GM21825 (cell line): Measurements from ENCODE around the gene ABCC6.
"Not testable (repeated sequence)": the region's sequence is repeated elsewhere in the genome, so short reads cannot be mapped to it uniquely, and the experiment has no call there.

Experiments
- ATAC-seq: cut with Tn5 transposase; IDR thresholded peaks from one replicate; pipeline ENCODE4 v1.9.1; 2021; ENCODE audit warnings: mild to moderate bottlenecking, moderate library complexity; ENCODE audit not compliant: unreplicated experiment

The ABCC6 gene

DNA sequence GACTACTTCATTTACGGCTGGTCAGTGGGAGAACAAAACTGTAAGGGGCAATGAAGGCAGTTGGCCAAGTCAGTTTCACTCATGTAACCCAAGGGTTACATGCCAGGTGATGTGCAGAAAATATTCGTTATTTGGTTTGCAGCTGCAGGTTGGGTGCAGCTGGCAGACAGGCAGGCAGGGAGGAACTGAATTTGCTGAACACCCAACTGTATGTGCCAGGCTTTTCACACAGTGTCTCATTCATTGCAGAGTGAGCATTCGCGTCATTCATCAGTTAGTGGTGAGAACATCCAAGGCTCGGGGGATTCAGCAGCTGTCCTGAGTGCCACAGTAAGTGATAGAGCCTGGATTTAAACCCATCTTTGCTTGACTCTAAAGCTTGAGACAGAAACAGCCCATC is 59.7 kb downstream of the ABCC6 start:
- ATAC-seq, result no peak

- no peak for ATAC-seq
Measured at GRCh38 chr16:16163109-16163508, 60.2 kb downstream of the ABCC6 start.

DNA sequence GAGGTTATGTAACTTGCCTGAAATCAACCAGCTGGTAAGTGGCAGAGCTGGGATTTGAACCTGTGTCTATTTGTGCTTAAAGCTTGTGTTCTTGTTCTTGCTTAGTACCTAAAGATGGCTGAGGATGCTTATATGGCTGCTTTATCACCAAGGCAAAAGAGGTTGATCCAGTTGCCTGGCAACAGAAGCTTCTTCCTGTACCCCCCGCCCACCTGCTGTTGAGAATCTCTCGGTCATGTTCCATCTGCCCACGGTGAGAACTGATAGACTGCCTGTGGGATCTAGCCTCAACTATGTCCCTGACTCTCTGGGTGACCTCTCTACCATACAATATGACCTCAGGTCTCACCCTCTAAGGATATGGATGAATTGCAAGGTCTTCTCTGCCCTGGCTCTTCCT is 60.7 kb downstream of the ABCC6 start:
- ATAC-seq, result no peak

DNA sequence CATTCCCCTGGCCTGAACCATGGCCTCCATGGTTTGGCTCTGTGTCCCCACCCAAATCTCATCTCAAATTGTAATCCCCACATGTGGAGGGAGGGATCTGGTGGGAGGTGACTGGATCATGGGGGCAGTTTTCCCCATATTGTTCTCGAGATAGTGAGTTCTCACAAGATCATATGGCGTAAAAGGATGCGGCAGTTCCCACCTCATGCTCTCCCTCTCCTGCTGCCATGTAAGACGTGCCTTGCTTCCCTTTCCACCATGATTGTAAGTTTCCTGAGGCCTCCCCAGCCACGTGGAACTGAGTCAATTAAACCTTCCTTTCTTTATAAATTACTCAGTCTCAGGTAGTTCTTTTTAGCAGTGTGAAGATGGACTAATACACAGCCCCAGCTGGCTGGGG is 61.5 kb downstream of the ABCC6 start:
- not testable (repeated sequence) for ATAC-seq

- ATAC-seq, result no peak
Measured at GRCh38 chr16:16161319-16161718, 62.0 kb downstream of the ABCC6 start.

DNA sequence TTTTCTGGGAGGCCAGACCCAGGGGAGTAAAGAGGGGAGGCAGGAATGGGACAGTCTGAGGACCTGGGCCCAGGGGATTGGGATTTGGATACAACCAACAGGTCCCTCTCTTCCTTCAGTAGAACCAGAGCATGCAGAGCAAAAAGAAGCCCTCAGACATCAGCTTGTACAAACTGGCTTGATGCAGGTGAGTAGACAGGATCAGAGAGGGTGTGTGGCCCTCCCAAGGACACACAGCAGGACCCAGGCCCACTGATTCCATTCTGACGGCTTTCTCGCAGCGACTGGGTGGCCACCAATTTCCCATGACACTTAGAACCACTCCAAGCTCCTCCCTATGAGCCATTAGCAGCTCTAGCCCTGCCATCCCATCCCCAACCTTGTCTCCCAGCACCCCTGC is 63.6 kb downstream of the ABCC6 start:
- ATAC-seq, result no peak

- ATAC-seq, result no peak
Measured at GRCh38 chr16:16158741-16159374, 64.4 kb downstream of the ABCC6 start.

DNA sequence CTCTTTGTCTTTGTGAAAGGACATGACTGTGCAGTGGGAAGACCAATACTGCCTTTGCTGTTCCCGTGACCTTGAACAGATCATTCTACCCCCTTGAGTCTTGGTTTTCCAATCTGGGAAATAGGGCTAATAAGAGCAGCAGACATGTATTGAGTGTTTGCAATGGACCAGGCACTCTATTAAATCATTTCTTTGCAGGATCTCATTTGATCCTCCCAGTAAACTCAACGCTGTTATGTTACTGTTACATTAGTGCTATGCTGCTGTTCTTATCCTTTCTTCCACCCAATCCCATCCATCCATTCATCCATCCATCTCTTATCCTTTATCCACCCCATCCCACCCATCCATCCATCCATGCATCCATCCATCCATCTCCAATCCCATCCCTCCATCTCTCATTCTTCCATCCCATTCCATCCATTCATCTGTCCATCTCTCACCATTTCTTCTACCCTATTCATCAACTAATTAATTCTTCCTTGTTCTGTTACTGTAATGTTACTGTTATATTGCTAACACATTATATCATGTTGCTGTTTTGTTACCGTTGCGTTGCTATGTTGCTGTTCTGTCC is 65.1 kb downstream of the ABCC6 start:
- ATAC-seq, result no peak

GRCh38 chr16:16157166-16157565 is 66.1 kb downstream of the ABCC6 start:
- ATAC-seq, result no peak

DNA sequence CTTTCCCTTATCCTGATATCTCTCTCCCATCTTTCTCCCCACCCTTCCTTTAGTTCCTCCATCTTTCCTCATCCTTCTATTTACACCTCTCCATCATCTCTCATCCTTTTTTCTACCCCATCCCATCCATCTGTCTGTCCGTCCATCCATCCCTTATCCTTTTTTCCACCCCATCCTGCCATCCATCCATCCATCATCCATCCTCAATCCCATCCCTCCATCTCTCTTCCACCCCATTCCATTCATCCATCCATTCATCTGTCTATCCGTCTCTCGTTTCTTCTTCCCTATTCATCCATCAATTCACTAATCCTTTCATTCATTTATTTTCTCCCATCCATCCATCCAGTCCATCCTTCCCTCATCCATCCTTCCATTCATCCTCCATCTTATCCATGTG is 68.1 kb downstream of the ABCC6 start:
- ATAC-seq, result no peak

DNA sequence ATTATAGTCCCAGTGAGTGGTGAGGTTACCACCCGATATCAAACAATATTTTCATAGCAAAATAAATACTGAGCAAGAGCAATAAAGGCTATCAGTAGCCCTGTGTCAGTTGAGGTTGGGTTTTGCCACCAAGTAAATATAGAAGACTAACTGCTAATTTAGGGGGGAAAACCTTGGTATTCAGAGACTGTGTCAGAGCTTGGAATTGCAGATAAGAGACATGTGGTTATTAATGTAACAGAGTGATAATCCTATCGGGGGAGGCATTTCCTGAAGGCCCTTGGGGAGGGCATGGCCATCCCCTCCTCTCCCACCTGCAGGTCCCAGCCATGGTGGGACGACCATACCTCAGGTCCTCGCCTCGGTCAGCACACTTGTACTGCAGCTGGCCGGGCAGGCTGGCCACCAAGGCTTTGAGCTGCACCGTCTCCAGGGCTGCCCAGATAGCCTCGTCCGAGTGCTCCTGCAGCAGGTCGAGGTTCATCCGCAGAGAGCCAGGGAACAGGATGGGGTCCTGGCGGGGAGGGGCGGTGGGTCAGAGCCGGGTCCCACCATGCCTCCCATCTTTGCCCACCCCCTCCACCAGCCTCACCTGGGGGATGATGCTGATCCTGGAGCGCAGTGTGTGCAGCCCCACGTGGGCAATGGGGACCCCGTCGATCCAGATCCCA is 68.9 kb downstream of the ABCC6 start:
- no peak for ATAC-seq

- not testable (repeated sequence) for ATAC-seq
Measured at GRCh38 chr16:16153000-16153399, 70.3 kb downstream of the ABCC6 start.

DNA sequence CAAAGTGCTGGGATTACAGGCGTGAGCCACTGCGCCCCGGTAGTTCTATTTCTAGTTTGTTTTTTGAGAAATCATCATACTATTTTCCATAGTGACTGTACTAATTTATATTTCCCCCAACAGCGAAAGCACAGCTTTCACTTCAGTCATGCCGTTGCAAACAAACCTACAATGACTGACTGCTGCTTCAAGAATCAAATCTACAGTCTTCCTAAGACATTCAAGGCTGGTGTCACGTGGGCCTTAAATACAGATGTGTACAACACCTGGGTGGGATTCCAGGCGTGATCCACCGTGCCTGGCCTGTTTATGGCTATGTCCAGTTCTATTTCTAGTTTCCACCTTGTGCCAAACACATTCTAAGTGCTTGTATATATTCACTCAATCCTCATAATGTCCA is 72.0 kb downstream of the ABCC6 start:
- ATAC-seq, result no peak

GRCh38 chr16:16150878-16151152 is 72.5 kb downstream of the ABCC6 start:
- ATAC-seq, result no peak

DNA sequence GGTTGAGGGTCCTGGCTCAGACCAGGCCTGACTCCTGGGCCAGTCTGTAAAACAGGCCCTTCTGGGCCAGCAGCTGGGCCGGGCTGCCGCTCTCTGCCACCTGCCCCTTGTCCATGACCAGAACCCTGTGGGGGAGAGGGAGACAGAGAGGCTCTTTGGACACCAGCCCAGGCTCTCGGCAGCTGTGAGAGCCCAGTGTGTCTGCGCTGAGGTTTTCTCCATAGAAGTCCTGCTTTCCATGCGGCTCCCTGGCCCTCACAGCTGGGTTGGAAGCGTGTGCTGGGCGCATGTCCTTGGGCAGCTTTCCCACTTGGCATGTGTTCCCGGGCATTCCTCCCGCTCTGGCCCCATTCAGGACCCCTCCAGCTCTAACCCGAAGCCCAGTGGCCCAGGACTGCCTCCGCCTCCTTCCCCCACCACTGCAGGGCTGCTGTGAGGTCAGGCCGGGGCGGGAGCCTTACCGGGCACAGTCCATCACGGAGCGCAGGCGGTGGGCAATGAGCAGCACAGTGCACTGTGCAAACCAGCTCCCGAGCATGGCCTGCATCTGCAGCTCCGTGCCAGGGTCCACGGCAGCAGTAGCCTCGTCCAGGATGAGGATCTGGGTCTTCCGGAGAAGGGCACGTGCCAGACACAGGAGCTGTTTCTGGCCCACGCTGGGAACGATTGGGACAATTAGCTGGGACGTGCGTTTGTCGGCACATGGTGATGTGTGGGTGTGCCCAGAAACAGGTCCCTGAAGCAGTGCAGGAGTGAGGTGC is 73.0 kb downstream of the ABCC6 start:
- no peak for ATAC-seq

DNA sequence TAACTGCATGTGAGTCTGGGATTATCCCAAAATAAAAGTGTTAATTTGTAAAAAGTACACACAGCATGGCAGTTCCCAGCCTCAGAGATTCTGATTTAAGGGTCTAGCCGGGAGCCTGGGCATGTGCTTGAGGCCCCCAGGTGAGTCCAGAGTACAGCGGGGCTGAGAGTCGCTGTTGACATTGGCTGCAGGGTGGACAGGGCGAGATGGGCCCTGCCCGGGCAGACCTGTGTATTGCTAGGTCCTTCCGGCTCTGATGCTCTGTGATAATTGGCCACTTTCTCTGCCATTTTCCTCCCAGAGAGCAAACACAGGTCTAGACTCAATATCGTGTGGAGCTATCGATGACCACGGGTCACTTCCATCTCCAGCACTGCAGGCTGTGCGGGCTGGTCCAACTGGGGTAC is 73.6 kb downstream of the ABCC6 start:
- no peak for ATAC-seq

- ATAC-seq, result no peak
Measured at GRCh38 chr16:16148755-16149154, 74.5 kb downstream of the ABCC6 start.

DNA sequence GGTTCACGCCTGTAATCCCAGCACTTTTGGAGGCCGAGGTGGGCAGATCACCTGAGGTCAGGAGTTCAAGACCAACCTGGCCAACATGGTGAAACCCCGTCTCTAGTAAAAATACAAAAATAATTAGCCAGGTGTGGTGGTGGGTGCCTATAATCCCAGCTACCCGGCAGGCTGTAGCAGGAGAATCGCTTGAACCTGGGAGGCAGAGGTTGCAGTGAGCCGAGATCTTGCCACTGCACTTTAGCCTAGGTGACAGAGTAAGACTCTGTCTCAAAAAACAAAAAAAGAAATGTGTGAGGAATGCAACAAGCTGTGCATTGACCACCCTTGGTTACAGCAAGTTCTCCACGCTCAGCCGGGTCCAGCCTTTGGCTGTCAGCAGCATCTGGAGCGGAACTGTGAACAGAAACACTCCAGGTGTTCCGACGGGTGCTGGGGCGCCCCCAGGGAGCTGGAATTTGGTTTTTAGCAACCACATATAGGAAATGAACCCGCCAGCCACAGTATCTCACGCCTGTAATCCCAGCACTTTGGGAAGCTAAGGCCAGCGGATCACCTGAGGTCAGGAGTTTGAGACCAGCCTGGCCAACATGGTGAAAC is 75.2 kb downstream of the ABCC6 start:
- not testable (repeated sequence) for ATAC-seq

GRCh38 chr16:16147316-16147999 is 75.8 kb downstream of the ABCC6 start:
- ATAC-seq, result no peak

- no peak for ATAC-seq
Measured at GRCh38 chr16:16146380-16147315, 76.6 kb downstream of the ABCC6 start.
